HG02588 (cell line): Measurements from ENCODE around the gene CAPN14.

Experiments used
- ATAC-seq: cut with Tn5 transposase; IDR thresholded peaks from one replicate; pipeline ENCODE4 v1.9.1; 2021; ENCODE audit warnings: mild to moderate bottlenecking, moderate library complexity; ENCODE audit not compliant: unreplicated experiment

Gene CAPN14

GRCh38 chr2:31244101-31244500, 26.8 kb upstream of the CAPN14 start:
- ATAC-seq = no peak

GRCh38 chr2:31243053-31243452, 25.7 kb upstream of the CAPN14 start:
- ATAC-seq = no peak

GRCh38 chr2:31241625-31242270, 24.4 kb upstream of the CAPN14 start:
- no peak for ATAC-seq

- ATAC-seq = no peak
Observed at GRCh38 chr2:31240381-31241365, 23.4 kb upstream of the CAPN14 start.

GRCh38 chr2:31239593-31240177, 22.4 kb upstream of the CAPN14 start:
- no peak for ATAC-seq

- no peak for ATAC-seq
Observed at GRCh38 chr2:31238906-31239592, 21.7 kb upstream of the CAPN14 start.

- no peak for ATAC-seq
Observed at GRCh38 chr2:31238126-31238905, 21.0 kb upstream of the CAPN14 start.

GRCh38 chr2:31237348-31238017, 20.2 kb upstream of the CAPN14 start:
- no peak for ATAC-seq

- no peak for ATAC-seq
Observed at GRCh38 chr2:31236433-31237205, 19.3 kb upstream of the CAPN14 start.

- ATAC-seq = no peak
Observed at GRCh38 chr2:31235504-31235902, 18.2 kb upstream of the CAPN14 start.

GRCh38 chr2:31234683-31235503, 17.6 kb upstream of the CAPN14 start:
- ATAC-seq = no peak

- peak; percentile 98 for ATAC-seq
Observed at GRCh38 chr2:31233741-31234682, 16.7 kb upstream of the CAPN14 start, which contains the start of gene EHD3. Gene EHD3 (plus strand): TSS chr2:31234152. CDS start chr2:31234622, 470 bp downstream.

GRCh38 chr2:31233231-31233630, 15.9 kb upstream of the CAPN14 start:
- no peak for ATAC-seq

GRCh38 chr2:31232586-31232985, 15.3 kb upstream of the CAPN14 start:
- ATAC-seq = no peak

GRCh38 chr2:31231571-31232302, 14.4 kb upstream of the CAPN14 start:
- ATAC-seq = no peak

GRCh38 chr2:31230751-31231150, 13.4 kb upstream of the CAPN14 start:
- ATAC-seq = no peak
